ENCODE measurements around the gene CDRT15.

The CDRT15 gene

DNA sequence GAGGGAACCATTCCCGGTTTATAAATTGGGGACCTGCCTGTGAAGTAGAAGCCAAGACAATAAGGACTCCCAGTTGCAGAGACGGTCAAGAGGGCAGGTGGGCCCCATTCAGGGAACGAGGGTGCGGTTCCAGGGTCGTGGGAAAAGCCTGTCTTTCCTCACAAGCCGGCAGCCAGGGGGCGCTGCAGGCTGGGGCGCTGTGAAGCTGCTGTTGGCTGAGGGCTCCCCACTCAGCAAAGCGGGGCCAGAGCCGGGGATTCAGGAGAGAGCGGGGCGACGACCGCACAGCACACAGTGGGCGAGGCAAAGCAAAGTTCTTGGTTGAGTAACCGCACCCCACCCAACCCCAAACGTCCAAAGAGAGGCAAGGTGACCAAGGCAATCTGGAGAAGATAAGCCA is 24.9 kb downstream of the CDRT15 start:
- H3K4me1 ChIP-seq: no peaks in the 10 kb centered on the region

DNA sequence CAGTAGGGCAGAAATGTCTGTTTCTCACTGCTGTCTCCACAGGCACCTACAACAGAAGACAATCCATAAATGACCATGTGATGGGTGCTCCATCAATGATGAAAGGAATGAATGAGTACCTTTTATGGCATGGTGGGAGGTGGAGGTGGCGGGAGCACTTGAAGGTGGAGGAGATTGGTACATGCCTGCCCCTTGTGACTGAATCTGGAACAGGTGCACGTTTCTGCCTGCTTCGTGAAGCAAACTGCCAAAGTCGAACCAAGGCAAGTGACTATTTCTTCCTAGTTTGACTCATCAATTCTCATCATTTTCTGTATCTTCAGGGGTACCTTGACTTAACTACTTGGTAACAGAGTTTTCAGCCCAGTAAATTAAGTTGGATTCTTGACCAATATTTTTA is 25.4 kb downstream of the CDRT15 start:
- H3K9me3 ChIP-seq: no peaks in the 10 kb centered on the region
- DNase-seq: no peak
- no peak overlapping the region for H3K27ac ChIP-seq
- no peaks in the 10 kb centered on the region for H3K4me1 ChIP-seq
- intact Hi-C loops (cut with DNase I; ENCODE audit: low total_unique reads): no loop called here
- H3K4me3 ChIP-seq: no peak overlapping the region
- H3K36me3 ChIP-seq: peaks cover 0 to 37% (median 23%) of the 10 kb centered on the region in 3 donors
- TF ChIP-seq, protein P1, sequence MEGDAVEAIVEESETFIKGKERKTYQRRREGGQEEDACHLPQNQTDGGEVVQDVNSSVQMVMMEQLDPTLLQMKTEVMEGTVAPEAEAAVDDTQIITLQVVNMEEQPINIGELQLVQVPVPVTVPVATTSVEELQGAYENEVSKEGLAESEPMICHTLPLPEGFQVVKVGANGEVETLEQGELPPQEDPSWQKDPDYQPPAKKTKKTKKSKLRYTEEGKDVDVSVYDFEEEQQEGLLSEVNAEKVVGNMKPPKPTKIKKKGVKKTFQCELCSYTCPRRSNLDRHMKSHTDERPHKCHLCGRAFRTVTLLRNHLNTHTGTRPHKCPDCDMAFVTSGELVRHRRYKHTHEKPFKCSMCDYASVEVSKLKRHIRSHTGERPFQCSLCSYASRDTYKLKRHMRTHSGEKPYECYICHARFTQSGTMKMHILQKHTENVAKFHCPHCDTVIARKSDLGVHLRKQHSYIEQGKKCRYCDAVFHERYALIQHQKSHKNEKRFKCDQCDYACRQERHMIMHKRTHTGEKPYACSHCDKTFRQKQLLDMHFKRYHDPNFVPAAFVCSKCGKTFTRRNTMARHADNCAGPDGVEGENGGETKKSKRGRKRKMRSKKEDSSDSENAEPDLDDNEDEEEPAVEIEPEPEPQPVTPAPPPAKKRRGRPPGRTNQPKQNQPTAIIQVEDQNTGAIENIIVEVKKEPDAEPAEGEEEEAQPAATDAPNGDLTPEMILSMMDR (IDR thresholded peaks at IDR 0.05): no peak
- no peaks in the 10 kb centered on the region for H3K27me3 ChIP-seq

More for the DNA sequence above, 24.9 kb downstream of the CDRT15 start:
- no peaks in the 10 kb centered on the region for H3K27me3 ChIP-seq
- H3K27ac ChIP-seq: no peak overlapping the region
- peaks cover 0 to 32% (median 18%) of the 10 kb centered on the region in 3 donors for H3K36me3 ChIP-seq
- H3K4me3 ChIP-seq: no peak overlapping the region
- H3K9me3 ChIP-seq: no peaks in the 10 kb centered on the region
- DNase-seq: no peak
- TF ChIP-seq, protein P1 (IDR thresholded peaks at IDR 0.05): no peak
- intact Hi-C loops (cut with DNase I; ENCODE audit: low total_unique reads): no loop called here

DNA sequence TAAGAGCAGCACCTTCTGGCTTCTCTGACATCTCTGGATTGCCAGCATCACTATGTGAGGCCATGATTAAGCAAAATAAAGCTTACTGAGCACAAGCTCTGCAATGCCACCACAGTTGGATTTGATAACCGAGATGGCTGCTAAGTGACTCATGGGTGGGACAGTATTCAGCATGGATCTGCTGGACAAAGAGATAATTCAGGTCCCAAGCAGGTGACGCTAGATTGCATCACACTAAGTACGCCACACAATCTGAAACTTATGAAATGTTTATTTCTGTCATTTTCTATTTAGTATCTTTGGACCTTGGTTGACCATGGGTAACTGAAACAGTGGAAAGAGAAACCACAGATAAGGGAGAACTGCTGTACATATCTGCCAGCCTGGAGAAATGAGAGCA is 27.4 kb downstream of the CDRT15 start:
- H3K4me1 ChIP-seq: no peaks in the 10 kb centered on the region
- H3K27me3 ChIP-seq: no peaks in the 10 kb centered on the region
- no peaks in the 10 kb centered on the region for H3K9me3 ChIP-seq
- DNase-seq: no peak
- TF ChIP-seq, protein P1 (IDR thresholded peaks at IDR 0.05): no peak
- peaks cover 0 to 41% (median 26%) of the 10 kb centered on the region in 3 donors for H3K36me3 ChIP-seq
- no peak overlapping the region for H3K4me3 ChIP-seq
- no peak overlapping the region for H3K27ac ChIP-seq
- intact Hi-C loops (cut with DNase I; ENCODE audit: low total_unique reads): no loop called here

DNA sequence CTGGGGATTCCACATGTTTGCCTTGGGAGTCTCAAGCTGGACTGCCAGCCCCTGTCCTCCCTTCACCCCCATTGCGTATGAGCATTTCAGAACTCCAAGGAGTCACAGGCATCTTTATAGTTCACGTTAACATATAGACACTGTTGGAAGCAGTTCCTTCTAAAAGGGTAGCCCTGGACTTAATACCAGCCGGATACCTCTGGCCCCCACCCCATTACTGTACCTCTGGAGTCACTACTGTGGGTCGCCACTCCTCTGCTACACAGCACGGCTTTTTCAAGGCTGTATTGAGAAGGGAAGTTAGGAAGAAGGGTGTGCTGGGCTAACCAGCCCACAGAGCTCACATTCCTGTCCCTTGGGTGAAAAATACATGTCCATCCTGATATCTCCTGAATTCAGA is 28.9 kb downstream of the CDRT15 start:
- Histone ChIP-seq H3K4me1 (no peaks in the 10 kb centered on the region), H3K9me3 (no peaks in the 10 kb centered on the region), H3K27ac (no peak overlapping the region), H3K27me3 (no peaks in the 10 kb centered on the region), H3K36me3 (peaks cover 0 to 41% (median 26%) of the 10 kb centered on the region in 3 donors), H3K4me3 (no peak overlapping the region)
- TF ChIP-seq, protein P1 (IDR thresholded peaks at IDR 0.05): no peak
- intact Hi-C loops (cut with DNase I; ENCODE audit: low total_unique reads): no loop called here
- no peak for DNase-seq

DNA sequence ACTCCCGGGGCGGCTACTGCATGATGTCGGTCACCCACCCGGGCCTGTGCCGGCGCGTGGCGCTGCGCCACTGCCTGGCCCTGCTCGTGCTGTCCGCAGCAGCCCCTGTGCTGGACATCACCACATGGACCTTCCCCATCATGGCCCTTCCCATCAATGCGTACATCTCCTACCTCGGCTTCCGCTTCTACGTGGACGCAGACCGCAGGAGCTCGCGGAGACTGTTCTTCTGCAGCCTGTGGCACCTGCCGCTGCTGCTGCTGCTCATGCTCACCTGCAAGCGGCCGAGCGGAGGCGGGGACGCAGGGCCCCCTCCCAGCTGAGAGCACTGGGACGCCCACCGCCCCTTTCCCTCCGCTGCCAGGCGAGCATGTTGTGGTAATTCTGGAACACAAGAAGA is 29.8 kb downstream of the CDRT15 start:
- no peaks in the 10 kb centered on the region for H3K9me3 ChIP-seq
- H3K27ac ChIP-seq: no peak overlapping the region
- H3K4me3 ChIP-seq: no peak overlapping the region
- no peaks in the 10 kb centered on the region for H3K27me3 ChIP-seq
- H3K36me3 ChIP-seq: peaks cover 0 to 41% (median 26%) of the 10 kb centered on the region in 3 donors
- TF ChIP-seq, protein P1 (IDR thresholded peaks at IDR 0.05): no peak
- H3K4me1 ChIP-seq: no peaks in the 10 kb centered on the region
- no peak for DNase-seq
- intact Hi-C loops (cut with DNase I; ENCODE audit: low total_unique reads): no loop called here

DNA sequence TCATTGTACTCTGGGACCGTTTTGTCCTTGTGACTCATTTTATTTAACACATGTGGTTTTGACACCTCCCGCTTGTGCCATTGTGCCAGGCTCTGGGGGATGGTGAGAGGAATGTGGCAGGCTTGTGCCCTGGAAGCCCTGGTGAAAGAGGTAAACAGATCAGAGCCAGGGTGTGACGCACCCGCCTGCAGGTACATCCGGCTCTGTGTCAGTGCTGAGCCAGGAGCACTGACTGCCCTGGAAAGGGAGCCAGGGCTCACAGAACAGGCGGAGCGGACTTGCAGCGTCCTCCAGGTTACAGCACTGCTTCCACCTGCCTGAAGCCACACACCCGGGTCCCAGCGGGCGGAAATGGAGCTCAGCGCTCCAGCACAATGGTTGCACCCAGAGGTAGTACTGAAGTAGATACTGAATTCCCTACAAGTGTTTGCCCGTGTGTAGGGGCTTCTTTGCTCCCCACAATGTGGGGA is 30.6 kb downstream of the CDRT15 start:
- H3K27me3 ChIP-seq: no peaks in the 10 kb centered on the region
- no peaks in the 10 kb centered on the region for H3K9me3 ChIP-seq
- intact Hi-C loops (cut with DNase I; ENCODE audit: low total_unique reads): no loop called here
- TF ChIP-seq, protein P1 (IDR thresholded peaks at IDR 0.05): no peak
- DNase-seq: no peak
- H3K4me1 ChIP-seq: no peaks in the 10 kb centered on the region
- H3K36me3 ChIP-seq: peaks cover 0 to 41% (median 26%) of the 10 kb centered on the region in 3 donors
- no peak overlapping the region for H3K27ac ChIP-seq
- H3K4me3 ChIP-seq: no peak overlapping the region

Measured in tibial artery (tissue), 4 donors.